Measurements from ENCODE around the gene IL18.
"Not testable (repeated sequence)": the region's sequence is repeated elsewhere in the genome, so short reads cannot be mapped to it uniquely, and the experiment has no call there.

Gene IL18

GRCh38 chr11:112163875-112164685 lies at the start of gene IL18:
IL18 (minus strand) TSS chr11:112164094; CDS start chr11:112155053, 9,041 bp downstream.
- no peak for DNase-seq

- no peak for DNase-seq
Observed at GRCh38 chr11:112212710-112213109, 48.8 kb upstream of the IL18 start.

GRCh38 chr11:112212290-112212689 lies 48.4 kb upstream of the IL18 start:
- no peak for DNase-seq

GRCh38 chr11:112211536-112211935 lies 47.6 kb upstream of the IL18 start:
- DNase-seq, result no peak

- no peak for DNase-seq
Observed at GRCh38 chr11:112210890-112211289, 47.0 kb upstream of the IL18 start.

- no peak for DNase-seq
Observed at GRCh38 chr11:112206071-112206470, 42.2 kb upstream of the IL18 start.

- DNase-seq, result no peak
Observed at GRCh38 chr11:112200252-112200651, 36.4 kb upstream of the IL18 start.

GRCh38 chr11:112199101-112199500 lies 35.2 kb upstream of the IL18 start:
- DNase-seq, result not testable (repeated sequence)

GRCh38 chr11:112196519-112197087 lies 32.7 kb upstream of the IL18 start:
- DNase-seq, result no peak

- DNase-seq, result no peak
Observed at GRCh38 chr11:112195951-112196351, 32.1 kb upstream of the IL18 start.

- DNase-seq, result not testable (repeated sequence)
Observed at GRCh38 chr11:112195113-112195512, 31.2 kb upstream of the IL18 start.

GRCh38 chr11:112186304-112186703 lies 22.4 kb upstream of the IL18 start:
- DNase-seq, result no peak

- no peak for DNase-seq
Observed at GRCh38 chr11:112185883-112186282, 22.0 kb upstream of the IL18 start.

- no peak for DNase-seq
Observed at GRCh38 chr11:112182867-112183266, 19.0 kb upstream of the IL18 start.

- no peak for DNase-seq
Observed at GRCh38 chr11:112179601-112180000, 15.7 kb upstream of the IL18 start.

- no peak for DNase-seq
Observed at GRCh38 chr11:112178936-112179335, 15.0 kb upstream of the IL18 start.

GRCh38 chr11:112178428-112178827 lies 14.5 kb upstream of the IL18 start:
- DNase-seq, result no peak

GRCh38 chr11:112177589-112177988 lies 13.7 kb upstream of the IL18 start:
- DNase-seq, result no peak

GRCh38 chr11:112176077-112176476 lies 12.2 kb upstream of the IL18 start:
- DNase-seq, result no peak

GRCh38 chr11:112175599-112175952 lies 11.7 kb upstream of the IL18 start:
- no peak for DNase-seq

GRCh38 chr11:112174789-112175598 lies 11.1 kb upstream of the IL18 start, which contains the start of gene BCO2:
BCO2 (plus strand) TSS chr11:112175512; CDS start chr11:112175602, 90 bp downstream.
- peak; percentile 47 to 51 for DNase-seq

GRCh38 chr11:112173152-112173551 lies 9.3 kb upstream of the IL18 start:
- no peak for DNase-seq

GRCh38 chr11:112172362-112172994 lies 8.6 kb upstream of the IL18 start:
- no peak for DNase-seq

Measured in stimulated activated CD4-positive, alpha-beta T cell treated with anti-CD3 and anti-CD28 coated beads, Interleukin-2, amount 100 ng/mL, for 24 hours (primary cell).